K562 (cell line): ENCODE results near the gene TOR1B. TPM values are rescaled to one million over a fixed set of nuclear protein-coding genes. Genes with fewer than 3 reads are reported as not detected.
A peak's percentile ranks its signal among the peaks of the same experiment; 100 is the strongest.

Experiments
- ARID4B ChIP-seq: sonication (generic); formaldehyde crosslinking; IDR thresholded peaks from 2 replicates; pipeline ENCODE4 v1.8.0; 2022; ENCODE audit warnings: mild to moderate bottlenecking, missing genetic modification reagents
- BHLHE40 ChIP-seq: IDR thresholded peaks from 2 replicates; pipeline ENCODE4 v1.6.1; 2011; ENCODE audit warnings: low read length, improper control_type of control experiment
- DMBX1 ChIP-seq: fragments of 250-450 bp; sonication (Bioruptor Pico); IDR thresholded peaks from 2 replicates; pipeline ENCODE4 v1.8.0; 2022; ENCODE audit warnings: inconsistent platforms, mild to moderate bottlenecking, moderate library complexity, borderline replicate concordance
- HINFP ChIP-seq: fragments of 450-650 bp; conservative IDR thresholded peaks from 2 replicates; pipeline ENCODE4 v1.6.1; 2016; ENCODE audit warnings: missing genetic modification characterization, low read depth, mild to moderate bottlenecking, control low read depth, missing compliant biosample characterization
- IFI16 ChIP-seq: fragments of 250-450 bp; sonication (Bioruptor Pico); IDR thresholded peaks from 2 replicates; pipeline ENCODE4 v2.1.2; 2022; ENCODE audit warnings: mild to moderate bottlenecking, inconsistent platforms
- KDM2B ChIP-seq: fragments of 250-450 bp; sonication (Bioruptor Pico); IDR thresholded peaks from 2 replicates; pipeline ENCODE4 v1.8.0; 2021; ENCODE audit warnings: mild to moderate bottlenecking, moderate library complexity
- MITF ChIP-seq: IDR thresholded peaks from 2 replicates; pipeline ENCODE4 v1.6.1; 2014; ENCODE audit warnings: antibody characterized with exemption
- PREB ChIP-seq: sonication (generic); formaldehyde crosslinking; IDR thresholded peaks from 2 replicates; pipeline ENCODE4 v1.8.1; 2023; ENCODE audit warnings: mild to moderate bottlenecking, missing genetic modification reagents
- RAD51 ChIP-seq: fragments of 450-650 bp; IDR thresholded peaks from 2 replicates; pipeline ENCODE4 v1.7.1; 2016; ENCODE audit warnings: low read depth, mild to moderate bottlenecking, borderline replicate concordance
- SIX5 ChIP-seq, 2 experiments: IDR thresholded peaks; 2 replicates each; pipeline ENCODE4 v1.6.1; 2011; ENCODE audit warnings: low read length in 2 of 2, borderline replicate concordance in 1 of 2, low read depth in 1 of 2, mild to moderate bottlenecking in 1 of 2, moderate library complexity in 1 of 2; ENCODE audit not compliant: insufficient read depth in 1 of 2
- TCF3 ChIP-seq: sonication (generic); formaldehyde crosslinking; IDR thresholded peaks from 2 replicates; pipeline ENCODE4 v1.4.0; 2020; ENCODE audit warnings: mild to moderate bottlenecking, missing genetic modification reagents
- XRCC3 ChIP-seq: fragments of 450-650 bp; IDR thresholded peaks from 2 replicates; pipeline ENCODE4 v1.6.1; 2017; ENCODE audit warnings: mild to moderate bottlenecking, moderate library complexity
- ZFPM2 ChIP-seq: fragments of 250-450 bp; sonication (Bioruptor Pico); IDR thresholded peaks from 2 replicates; pipeline ENCODE4 v1.5.1; 2022; ENCODE audit warnings: mild to moderate bottlenecking
- ZNF639 ChIP-seq, 2 experiments: fragments of 200-800 bp in 1 of 2; sonication (Bioruptor generic) in 1 of 2; sonication (generic) in 1 of 2; formaldehyde crosslinking in 1 of 2; IDR thresholded peaks in 1 of 2; conservative IDR thresholded peaks in 1 of 2; 2 replicates each; pipeline versions ENCODE4 v1.5.0 to v1.6.1; 2016 to 2020; ENCODE audit warnings: missing compliant biosample characterization in 1 of 2, missing genetic modification characterization in 1 of 2, missing genetic modification reagents in 1 of 2
- ZNF644 ChIP-seq: fragments of 200-800 bp; sonication (Bioruptor generic); IDR thresholded peaks from 2 replicates; pipeline ENCODE4 v1.6.1; 2016; ENCODE audit warnings: low read depth, missing genetic modification characterization, missing compliant biosample characterization
- polyA plus RNA-seq, 8 experiments: library from polyadenylated mRNA; depleted of rRNA in 4 of 8; stranded (reverse) in 5 of 8; unstranded in 3 of 8; fragments of >200 nt; fragmentation: Nextera tagmentation in 2 of 8; fragmentation: Illumina TruSeq in 1 of 8; extraction: Ambion mirVana in 2 of 8; extraction: Trizol in 1 of 8; gene quantifications; 2 replicates each; pipeline versions ENCODE4 v1.2.1 to v1.2.3, GENCODE V29; 2011 to 2014; ENCODE audit warnings: inconsistent platforms in 1 of 8, missing spikeins in 1 of 8
- total RNA-seq, 7 experiments: library from RNA; depleted of rRNA in 6 of 7; stranded (reverse); fragments of >200 nt in 6 of 7; fragmentation: Illumina TruSeq in 2 of 7; extraction: Trizol in 2 of 7; gene quantifications; 2 replicates each; pipeline versions ENCODE4 v1.2.1 to v1.2.3, GENCODE V29; 2011 to 2021; ENCODE audit warnings: low replicate concordance in 1 of 7

The TOR1B gene
- total and polyA plus RNA-seq, 9 of the 15 experiments (the other 6 are each of a cell fraction or from before 2014, with no cell fraction given), result 4.2 to 36.5 (median 24.6) TPM

- TF ChIP-seq SIX5 (IDR thresholded peaks at IDR 0.05; ENCODE audit: borderline replicate concordance in 1 of 2, insufficient read depth in 1 of 2, low read depth in 1 of 2, low read length in 2 of 2), result peak; percentile 83 to 88
- no peak for TF ChIP-seq HINFP (tag)
- TF ChIP-seq ZNF639 (CRISPR knock-in tag; conservative IDR thresholded peaks at IDR 0.05 in 1 of 2, IDR thresholded peaks at IDR 0.05 in 1 of 2), result peak in 1 of 2 experiments; percentile 96; a peak in 2 of 4 replicates
- TF ChIP-seq RAD51, result peak; percentile 93
- TF ChIP-seq ZFPM2, result no peak
- TF ChIP-seq IFI16 (CRISPR knock-in tag), result no peak
- TF ChIP-seq DMBX1 (CRISPR knock-in tag), result peak; percentile 86
- TF ChIP-seq XRCC3, result no peak
- TF ChIP-seq PREB (CRISPR knock-in tag), result no peak
- peak; percentile 23; the same call in 1 of the 2 replicates for TF ChIP-seq MITF
- peak; percentile 51 for TF ChIP-seq BHLHE40
- TF ChIP-seq ZNF644 (tag), result peak; percentile 97
- TF ChIP-seq TCF3 (CRISPR knock-in tag), result peak; percentile 51; the same call in 1 of the 2 replicates
- TF ChIP-seq KDM2B, result no peak
- TF ChIP-seq ARID4B, result peak; percentile 99
Measured at GRCh38 chr9:129823935-129824601, 21.1 kb downstream of the TOR1B start, which contains the start of gene TOR1A (continued).
